GM19463 (cell line): ENCODE results near the gene HSD11B2.

Experiments
- ATAC-seq: cut with Tn5 transposase; IDR thresholded peaks from one replicate; pipeline ENCODE4 v1.9.1; 2021; ENCODE audit warnings: mild to moderate bottlenecking, moderate library complexity; ENCODE audit not compliant: unreplicated experiment

Gene HSD11B2

GRCh38 chr16:67396159-67397035 is 34.5 kb upstream of the HSD11B2 start:
- ATAC-seq, result no peak

DNA sequence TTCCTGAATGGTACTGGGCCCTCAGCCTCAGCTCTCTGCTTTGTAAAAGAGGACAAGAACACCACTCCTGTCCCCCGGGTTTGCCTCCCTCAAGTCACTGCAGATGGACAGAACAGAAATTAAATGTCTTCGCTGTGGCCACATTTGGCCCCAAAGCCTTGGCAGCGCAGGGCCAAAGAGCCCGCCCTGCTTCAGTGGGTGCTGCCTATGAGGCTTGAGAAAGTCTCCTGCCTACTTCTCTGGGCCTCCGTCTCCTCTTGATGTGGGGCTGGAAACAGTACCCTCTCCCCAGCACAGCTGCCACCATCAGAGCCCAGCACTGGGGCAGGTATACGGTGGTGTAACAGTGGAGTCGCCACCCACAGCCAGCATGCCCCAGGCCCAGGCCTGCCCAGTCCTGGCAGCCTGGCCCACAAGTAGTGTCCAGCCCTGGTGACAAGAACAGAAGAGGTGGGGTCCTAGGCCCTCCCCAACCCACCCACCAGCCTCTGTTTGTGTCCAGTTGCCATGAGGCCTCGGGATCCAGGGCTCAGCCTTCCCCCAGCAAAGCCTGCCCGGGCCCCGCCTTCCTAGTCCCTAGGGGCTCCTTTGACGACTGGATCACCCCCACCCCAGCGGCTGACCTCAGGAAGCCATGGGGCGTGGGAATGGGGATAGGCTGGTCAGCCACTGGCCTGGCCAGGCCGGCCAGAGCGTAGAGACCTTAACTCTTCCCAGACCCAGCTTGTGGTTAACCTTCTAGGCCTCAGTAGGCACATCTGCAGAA is 33.7 kb upstream of the HSD11B2 start:
- ATAC-seq, result no peak

DNA sequence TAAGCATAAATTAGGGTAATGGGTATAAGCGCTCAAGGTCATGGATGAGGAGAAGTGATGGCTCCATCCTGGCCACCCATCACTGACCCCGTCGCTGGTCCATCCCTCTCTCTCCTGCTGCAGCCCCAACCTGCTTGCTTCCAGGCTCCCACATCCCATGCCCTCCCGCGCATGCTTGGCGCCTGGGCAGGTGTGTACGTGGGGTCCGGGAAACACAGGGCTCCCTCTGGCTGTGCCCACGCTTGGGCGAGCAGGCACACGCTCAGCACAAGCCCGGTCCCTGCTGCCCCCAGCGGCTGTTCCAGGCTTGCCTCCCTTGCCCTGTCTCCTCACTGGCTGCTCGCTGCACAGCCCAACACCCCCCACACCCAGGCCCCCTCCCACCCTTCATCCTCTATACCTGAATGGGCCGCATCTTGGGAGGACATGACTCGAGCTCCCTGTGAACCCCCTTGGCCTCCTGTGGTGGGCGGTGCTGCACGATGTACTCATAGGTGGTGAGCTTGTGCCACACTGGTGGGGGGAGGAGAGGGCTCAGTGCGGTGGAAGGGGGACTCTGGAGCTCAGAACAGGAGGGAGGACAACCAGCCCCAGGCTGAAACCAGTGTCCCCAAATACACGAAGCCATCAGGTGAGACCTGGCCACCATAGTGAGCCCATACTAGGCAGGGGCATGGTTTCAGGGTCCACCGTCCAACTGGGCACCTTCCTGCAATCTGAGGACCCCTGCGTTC is 32.9 kb upstream of the HSD11B2 start:
- no peak for ATAC-seq

- no peak for ATAC-seq
Measured at GRCh38 chr16:67398546-67399217, 32.2 kb upstream of the HSD11B2 start.

DNA sequence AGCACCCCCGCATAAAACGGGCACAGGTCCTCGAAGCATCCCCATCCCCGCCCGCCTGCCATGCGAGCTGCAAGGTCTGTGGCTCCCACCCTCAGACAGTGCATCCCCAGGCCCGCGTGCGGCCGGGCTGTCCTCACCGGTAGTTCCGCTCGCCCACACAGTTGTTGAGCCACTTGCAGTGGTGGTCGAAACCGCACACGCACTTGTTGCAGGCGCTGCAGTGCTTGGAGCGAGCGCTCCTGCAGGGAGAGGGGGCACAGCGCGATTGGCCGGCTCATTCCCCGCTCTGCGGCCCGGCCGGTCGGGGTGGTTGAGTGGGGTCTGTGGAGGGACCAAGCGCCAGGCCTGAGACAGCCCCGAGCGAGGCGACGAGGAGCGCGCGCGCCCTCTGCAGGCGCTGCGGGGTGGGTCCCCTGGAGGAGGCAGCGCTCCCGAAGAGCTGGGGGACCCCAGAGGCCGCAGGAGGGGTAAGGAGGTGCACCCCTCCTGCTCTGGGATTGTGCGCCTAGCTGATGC is 31.6 kb upstream of the HSD11B2 start:
- ATAC-seq, result no peak

- ATAC-seq, result no peak
Measured at GRCh38 chr16:67399749-67400704, 30.9 kb upstream of the HSD11B2 start.

- ATAC-seq, result no peak
Measured at GRCh38 chr16:67400901-67401300, 30.0 kb upstream of the HSD11B2 start.

GRCh38 chr16:67403976-67404555 is 26.9 kb upstream of the HSD11B2 start:
- no peak for ATAC-seq

GRCh38 chr16:67404740-67405226 is 26.1 kb upstream of the HSD11B2 start:
- ATAC-seq, result no peak

DNA sequence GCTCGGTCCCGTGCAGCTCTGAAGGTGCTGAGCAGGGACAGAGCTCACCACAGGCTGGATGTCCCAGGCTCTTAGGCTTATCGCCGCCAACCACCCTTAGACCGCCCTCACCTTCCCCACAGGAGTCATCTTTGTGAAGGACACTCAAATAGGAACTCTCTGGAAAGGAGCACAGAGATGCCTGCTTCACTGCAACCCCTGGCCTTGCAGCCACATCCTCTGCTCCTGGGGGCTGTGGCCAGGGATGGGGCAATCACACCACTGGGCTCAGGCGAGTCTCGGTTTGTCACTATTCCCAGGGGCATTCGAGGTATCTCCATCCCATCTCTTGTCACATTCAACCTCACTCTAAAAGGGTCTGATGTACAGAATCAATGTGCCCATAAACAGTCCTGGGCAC is 25.6 kb upstream of the HSD11B2 start:
- ATAC-seq, result no peak

DNA sequence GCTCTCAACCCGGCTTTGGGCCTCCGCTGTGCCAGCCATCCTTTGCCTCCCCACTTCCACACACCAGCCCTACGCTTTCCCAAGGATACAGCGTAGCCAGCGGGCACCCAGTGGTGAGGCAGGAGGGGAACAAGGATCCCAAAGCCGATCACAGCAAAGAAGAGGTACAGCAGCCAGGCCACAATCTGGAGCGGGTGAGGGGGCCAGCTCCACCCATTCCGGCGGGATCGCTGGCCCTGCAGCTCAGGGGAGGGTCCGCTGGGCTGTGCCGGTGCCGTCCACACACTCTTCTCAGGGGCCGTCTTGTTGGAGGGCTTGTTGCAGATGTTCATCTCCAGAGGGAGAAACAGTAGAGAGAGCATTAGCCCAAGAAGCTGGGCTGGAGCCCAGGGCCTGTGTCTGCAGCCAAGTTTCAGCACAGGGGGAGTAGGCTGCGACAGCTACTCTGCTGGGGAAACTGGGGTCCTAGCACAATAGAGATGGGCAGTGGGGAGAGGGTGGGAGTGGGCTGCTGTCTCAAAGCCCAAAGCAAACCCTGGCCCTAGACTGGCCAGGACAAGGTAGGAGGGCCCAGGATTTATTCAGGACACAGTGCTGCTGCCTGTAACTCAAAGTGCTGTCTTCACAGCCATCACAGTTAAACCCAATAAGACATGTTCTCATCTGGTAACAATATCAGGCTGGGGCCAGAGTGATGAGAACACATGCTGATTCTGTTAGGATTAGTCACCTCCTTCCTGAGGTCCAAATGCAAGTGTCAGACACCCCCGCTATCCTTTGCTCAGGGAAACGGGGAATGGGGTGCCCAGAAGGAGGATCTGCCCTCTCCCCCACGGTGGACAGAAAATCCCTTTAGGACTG is 24.6 kb upstream of the HSD11B2 start:
- ATAC-seq, result no peak

DNA sequence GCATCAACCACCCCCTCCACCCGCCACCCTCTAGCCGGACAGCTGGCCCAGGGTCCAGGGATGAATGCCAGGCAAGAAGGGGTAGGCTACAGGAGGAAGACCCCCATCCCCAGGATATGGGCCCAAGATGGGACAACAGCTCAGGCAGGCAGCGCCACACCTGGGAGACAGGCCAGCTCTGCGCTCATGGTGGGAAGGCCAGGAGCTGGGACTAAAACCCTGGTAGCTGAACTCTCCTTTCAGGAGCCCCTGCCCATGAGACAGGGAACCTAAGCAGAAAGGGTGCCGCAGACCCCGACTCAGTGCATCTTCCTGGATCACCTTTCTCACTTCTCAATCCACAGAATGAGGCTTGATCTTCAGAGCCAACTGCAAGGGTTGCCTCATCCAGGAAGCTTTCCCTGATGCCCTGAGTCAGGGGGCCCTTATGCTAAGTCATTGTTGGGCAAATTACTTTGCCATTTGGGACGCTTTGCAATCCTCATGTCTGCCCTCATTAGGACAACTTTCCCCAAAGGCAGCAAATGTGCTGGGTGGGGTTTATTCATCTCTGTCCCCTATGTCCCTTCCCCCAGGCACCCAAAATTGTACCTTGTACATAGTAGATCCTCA is 23.6 kb upstream of the HSD11B2 start:
- ATAC-seq, result no peak

DNA sequence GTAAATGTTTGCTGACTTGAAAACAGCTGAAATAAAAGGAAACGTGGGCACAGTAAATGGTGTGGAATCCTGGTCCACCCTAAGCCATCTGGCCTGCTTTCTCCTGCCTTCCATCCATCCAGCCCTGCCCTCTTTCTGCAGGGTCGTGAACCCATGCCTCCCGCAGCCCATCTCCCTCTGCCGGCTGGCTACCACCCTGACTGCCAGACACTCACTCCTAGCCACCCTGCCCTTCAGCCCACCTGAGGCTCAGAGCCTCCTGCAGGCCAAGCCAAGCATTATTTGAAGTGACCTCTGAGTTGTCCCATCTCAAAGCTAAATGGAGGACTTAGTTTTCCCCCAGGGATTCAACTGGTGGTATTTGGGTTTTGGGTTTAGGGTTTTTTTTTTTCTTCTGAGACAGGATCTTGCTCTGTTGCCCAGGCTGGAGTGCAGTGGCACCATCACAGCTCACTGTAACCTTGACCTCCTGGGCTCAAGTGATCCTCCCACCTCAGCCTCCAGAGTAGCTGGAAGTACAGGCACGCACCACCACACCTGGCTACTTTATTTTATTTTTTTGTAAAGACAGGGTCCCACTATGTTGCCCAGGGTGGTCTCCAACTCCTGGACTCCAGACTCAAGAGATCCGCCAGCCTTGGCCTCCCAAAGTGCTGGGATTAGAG is 23.0 kb upstream of the HSD11B2 start:
- no peak for ATAC-seq

DNA sequence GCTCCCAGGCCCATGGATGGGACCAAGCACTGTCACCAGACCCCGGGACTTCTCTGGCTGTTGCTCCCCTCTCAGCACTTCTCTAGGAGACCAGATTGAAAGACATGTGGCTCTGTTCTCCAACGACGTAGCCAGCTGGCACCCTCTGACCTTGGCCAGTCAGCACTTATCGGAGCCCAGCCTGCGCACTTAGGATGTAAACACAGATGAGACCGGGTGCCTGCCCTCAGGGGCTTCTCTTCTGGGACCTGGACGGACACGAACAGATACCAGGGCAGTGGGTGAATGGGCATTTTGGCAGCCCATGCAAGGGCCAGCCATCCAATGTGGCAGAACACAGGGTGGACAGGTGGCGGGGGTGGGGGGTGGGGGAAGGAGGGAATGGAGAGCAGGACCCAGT is 21.3 kb upstream of the HSD11B2 start:
- no peak for ATAC-seq

DNA sequence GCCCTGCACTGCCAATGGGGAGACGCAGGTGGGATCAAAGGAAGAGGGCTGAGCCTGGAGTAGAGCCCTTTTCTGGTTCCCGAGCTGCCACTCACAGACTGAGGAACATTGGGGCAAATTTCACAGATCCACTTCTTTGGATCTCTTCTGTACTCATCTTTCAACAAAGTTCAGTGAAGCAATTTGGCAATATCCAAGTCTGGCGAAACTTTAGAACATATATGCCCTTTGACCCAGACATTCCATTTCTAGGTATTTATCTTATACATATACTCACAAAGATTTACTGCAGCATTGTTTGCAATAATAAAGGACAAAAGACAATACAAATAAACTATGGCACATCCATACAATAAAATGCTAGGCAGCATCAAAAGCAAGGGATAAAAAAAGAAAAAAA is 19.6 kb upstream of the HSD11B2 start:
- ATAC-seq, result no peak

GRCh38 chr16:67412294-67412693 is 18.6 kb upstream of the HSD11B2 start:
- no peak for ATAC-seq
